Measurements from ENCODE around the gene ANXA9. TPM values are rescaled to one million over a fixed set of nuclear protein-coding genes. Genes with fewer than 3 reads are reported as not detected.
A peak's percentile ranks its signal among the peaks of the same experiment; 100 is the strongest.

ANXA9 gene
- total RNA-seq, 5 donors from 2014 or later (not counting 1 experiment from before 2014, with no cell fraction given) = 0.15 to 0.16 TPM; not detected in 3

- Histone ChIP-seq H3K36me3 (ENCODE audit: control insufficient read depth in 2 of 2, extremely low read depth in 1 of 2, insufficient read depth in 1 of 2, low read length in 1 of 2) (peaks cover 3 to 10% of the 10 kb centered on the region in 2 donors), H3K27ac (ENCODE audit: low read length) (peak overlapping the region; percentile 73), H3K4me3 (ENCODE audit: control insufficient read depth in 1 of 2, extremely low read depth in 1 of 2, low read length in 1 of 2) (peak overlapping the region; percentile 72 to 91), H3K9me3 (no peaks in the 10 kb centered on the region), H3K27me3 (replicated peaks in 1 of 2; ENCODE audit: control insufficient read depth in 2 of 2, extremely low read depth in 1 of 2, insufficient read depth in 2 of 2, low read length in 1 of 2) (no peaks in the 10 kb centered on the region), H3K4me1 (ENCODE audit: control insufficient read depth in 1 of 2, extremely low read depth in 1 of 2, insufficient read depth in 2 of 2, low read length in 2 of 2) (peaks cover 33 to 69% of the 10 kb centered on the region in 2 experiments)
- CTCF ChIA-PET = interaction anchor here (0.7 to 1.3 kb wide), 2 partner anchors 32 to 426 kb away, joined by 3 to 4 read pairs; partner anchors contain the start of gene PSMB4 (in 1 of the 2)
- H3K9me3 Mint-ChIP-seq = no peaks in the 10 kb centered on the region
- H3K27ac Mint-ChIP-seq = peak overlapping the region; percentile 91 to 94
- ATAC-seq (replicated peaks in 1 of 4) = no peak
- H3K4me1 Mint-ChIP-seq = peaks cover 60 to 66% (median 63%) of the 10 kb centered on the region in 3 donors
- H3K36me3 Mint-ChIP-seq = peaks cover 5% of the 10 kb centered on the region
- H3K27me3 Mint-ChIP-seq = no peaks in the 10 kb centered on the region
- 32% methylated on average over 13 of the region's 15 CpGs for WGBS (ENCODE audit: insufficient coverage)
- DNase-seq = peak in 3 of 35 experiments; percentile 4 to 11 (median 9)
- H3K4me3 Mint-ChIP-seq = peak overlapping the region; percentile 83 to 89 (median 85)
- POLR2A ChIA-PET = interaction anchor here in 1 of 2 donors (0.6 kb wide), 1 partner anchor 10 kb away, joined by 3 read pairs; no protein-coding TSS in a partner anchor
These were observed 8.7 kb upstream of the ANXA9 start for GRCh38 chr1:150973258-150973835.

DNA sequence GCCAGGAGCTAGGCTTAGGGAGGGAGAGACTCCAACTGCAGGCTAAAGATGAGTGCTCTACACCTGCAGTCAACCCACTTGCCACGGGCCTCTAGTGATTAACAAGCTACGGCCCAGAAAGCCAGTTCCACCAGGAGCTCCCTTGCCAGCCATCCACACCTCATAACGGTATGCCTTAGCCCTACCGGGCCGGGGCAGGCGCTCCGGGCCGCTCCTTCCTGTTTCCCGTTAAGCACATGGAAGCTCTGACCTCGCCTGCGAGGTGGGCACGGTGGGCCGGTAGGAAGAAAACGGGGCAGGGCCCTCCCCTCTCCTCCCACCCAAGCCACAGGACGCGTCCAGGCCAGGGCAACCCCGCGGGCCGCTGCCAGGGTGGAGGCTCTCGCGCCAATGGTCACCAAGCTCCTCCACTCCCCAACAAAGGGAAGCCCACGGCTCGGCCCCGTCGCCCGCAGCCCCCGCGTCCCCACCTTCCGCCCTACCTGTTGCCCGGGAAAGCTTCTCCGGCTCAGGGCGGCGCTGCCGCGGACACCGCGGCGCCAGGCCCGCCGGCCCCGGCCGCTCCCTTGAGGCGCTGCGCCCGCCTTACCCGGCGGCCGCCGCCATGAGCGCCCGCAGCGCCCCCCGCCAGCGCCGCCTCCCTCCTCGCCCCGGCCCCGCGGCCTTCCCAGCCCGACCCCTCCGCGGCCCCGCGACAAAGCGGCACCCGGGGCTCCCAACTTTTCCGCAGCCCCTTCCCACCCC, 8.1 kb upstream of the ANXA9 start:
- Histone ChIP-seq H3K36me3 (ENCODE audit: control insufficient read depth in 2 of 2, extremely low read depth in 1 of 2, insufficient read depth in 1 of 2, low read length in 1 of 2) (peaks cover 0 to 4% of the 10 kb centered on the region in 2 donors), H3K4me3 (ENCODE audit: control insufficient read depth in 1 of 2, extremely low read depth in 1 of 2, low read length in 1 of 2) (peak overlapping the region; percentile 72 to 91), H3K27me3 (replicated peaks in 1 of 2; ENCODE audit: control insufficient read depth in 2 of 2, extremely low read depth in 1 of 2, insufficient read depth in 2 of 2, low read length in 1 of 2) (no peaks in the 10 kb centered on the region), H3K4me1 (ENCODE audit: control insufficient read depth in 1 of 2, extremely low read depth in 1 of 2, insufficient read depth in 2 of 2, low read length in 2 of 2) (peaks cover 33 to 75% of the 10 kb centered on the region in 2 experiments), H3K9me3 (no peaks in the 10 kb centered on the region), H3K27ac (ENCODE audit: low read length) (peak overlapping the region; percentile 73)
- peaks cover 64 to 70% (median 69%) of the 10 kb centered on the region in 3 donors for H3K4me1 Mint-ChIP-seq
- ATAC-seq (replicated peaks in 1 of 4) (peak; percentile 48 to 54 (median 52)), DNase-seq (peak in 24 of 35 experiments; percentile 7 to 58 (median 21))
- H3K4me3 Mint-ChIP-seq = peak overlapping the region; percentile 83 to 89 (median 85)
- no peaks in the 10 kb centered on the region for H3K27me3 Mint-ChIP-seq
- no peaks in the 10 kb centered on the region for H3K9me3 Mint-ChIP-seq
- ChIA-PET POLR2A (interaction anchor here (0.6 to 0.8 kb wide), 4 partner anchors 11 to 395 kb away, joined by 3 to 4 read pairs (median 3); partner anchors contain the start of gene MCL1 (in 1 of the 2)), CTCF (interaction anchor here (0.6 to 1.3 kb wide), 3 partner anchors 31 to 425 kb away, joined by 3 to 4 read pairs (median 3); partner anchors contain the start of gene PSMB4 (in 1 of the 2))
- peak overlapping the region; percentile 91 to 94 for H3K27ac Mint-ChIP-seq
- WGBS (ENCODE audit: insufficient coverage) = under 1% methylated on average over 61 of the region's 67 CpGs
- H3K36me3 Mint-ChIP-seq = peaks cover under 1% of the 10 kb centered on the region

DNA sequence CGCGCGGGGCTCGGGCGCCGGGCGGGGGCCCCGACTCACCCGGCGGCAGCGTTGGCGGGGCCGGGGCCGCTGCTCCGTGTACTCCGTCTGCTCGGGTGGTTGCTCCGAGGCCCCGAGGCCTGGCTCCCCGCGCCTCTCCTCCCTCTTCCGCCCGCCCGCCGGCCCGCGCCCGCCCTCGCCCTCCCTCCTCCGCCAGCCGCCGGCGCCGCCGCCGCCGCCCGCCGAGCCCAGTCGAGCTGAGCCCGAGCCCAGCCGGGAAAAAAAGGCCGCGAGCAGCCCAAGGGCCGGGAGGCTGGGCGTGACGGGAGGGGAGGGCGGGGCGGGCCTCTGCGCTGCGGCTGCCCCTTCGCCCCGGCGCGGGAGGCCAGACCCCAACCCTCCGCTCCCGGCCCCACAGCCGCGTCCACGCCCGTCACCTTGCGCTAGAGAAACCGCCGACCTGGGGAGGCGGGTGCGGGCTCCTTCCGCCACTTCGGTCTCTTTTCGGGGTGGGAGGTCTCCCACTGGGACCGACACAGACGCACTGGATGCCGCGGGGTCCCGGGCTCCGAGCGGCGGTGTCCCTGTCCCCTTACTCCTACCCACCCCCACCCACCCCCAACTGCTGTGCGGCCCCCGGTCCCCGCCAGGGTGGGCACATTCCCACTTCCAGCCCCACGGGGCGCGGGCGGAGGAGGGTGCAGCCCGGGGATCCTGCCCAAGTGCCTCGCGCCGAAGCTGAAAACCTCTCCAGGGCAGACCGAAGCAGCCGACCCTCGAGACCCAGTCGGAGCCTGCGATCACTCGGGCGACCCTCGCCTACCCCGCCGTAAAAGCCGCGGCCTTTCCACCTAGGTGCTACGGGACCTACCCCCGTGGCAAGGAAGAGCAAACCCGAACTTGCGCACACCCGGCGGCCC, 7.3 kb upstream of the ANXA9 start, which contains the start of gene CERS2:
Gene CERS2 (minus strand): TSS at position 256 of the 899 bp plus-strand sequence. CDS start 5,745 bp downstream, outside the sequence.
- WGBS (ENCODE audit: insufficient coverage) = 2% methylated on average over 85 of the region's 106 CpGs
- H3K27me3 ChIP-seq (replicated peaks in 1 of 2; ENCODE audit: control insufficient read depth in 2 of 2, extremely low read depth in 1 of 2, insufficient read depth in 2 of 2, low read length in 1 of 2) = no peaks in the 10 kb centered on the region
- Mint-ChIP-seq H3K4me1 (peaks cover 72 to 77% (median 75%) of the 10 kb centered on the region in 3 donors), H3K36me3 (no peaks in the 10 kb centered on the region), H3K4me3 (peak within 1 kb of the TSS; percentile 83 to 89 (median 85)), H3K9me3 (no peaks in the 10 kb centered on the region), H3K27ac (peak within 1 kb of the TSS; percentile 91 to 94), H3K27me3 (no peaks in the 10 kb centered on the region)
- H3K36me3 ChIP-seq (ENCODE audit: control insufficient read depth in 2 of 2, extremely low read depth in 1 of 2, insufficient read depth in 1 of 2, low read length in 1 of 2) = peaks cover 0 to 3% of the 10 kb centered on the region in 2 donors
- H3K4me1 ChIP-seq (ENCODE audit: control insufficient read depth in 1 of 2, extremely low read depth in 1 of 2, insufficient read depth in 2 of 2, low read length in 2 of 2) = peaks cover 35 to 82% of the 10 kb centered on the region in 2 experiments
- no peaks in the 10 kb centered on the region for H3K9me3 ChIP-seq
- ChIA-PET POLR2A (interaction anchor here (0.6 to 0.8 kb wide), 4 partner anchors 78 to 396 kb away, joined by 4 to 8 read pairs (median 6); partner anchors contain the start of gene MCL1 (in 1 of the 2)), CTCF (interaction anchor here (0.6 to 1.3 kb wide), 5 partner anchors 9 to 880 kb away, joined by 3 to 5 read pairs (median 4); partner anchors contain the start of genes MLLT11 (in 1 of the 2) and PSMB4 (in 1 of the 2))
- DNase-seq (peak; percentile 60 to 90 (median 78)), ATAC-seq (replicated peaks in 1 of 4) (peak; percentile 77 to 79 (median 78))
- peak within 1 kb of the TSS; percentile 73 for H3K27ac ChIP-seq (ENCODE audit: low read length)
- peak within 1 kb of the TSS; percentile 72 to 91 for H3K4me3 ChIP-seq (ENCODE audit: control insufficient read depth in 1 of 2, extremely low read depth in 1 of 2, low read length in 1 of 2)

- no peaks in the 10 kb centered on the region for H3K27me3 Mint-ChIP-seq
- 96% methylated on average over 7 of the region's 9 CpGs for WGBS (ENCODE audit: insufficient coverage)
- ATAC-seq (replicated peaks in 1 of 4) (no peak), DNase-seq (no peak)
- peaks cover 59 to 63% (median 62%) of the 10 kb centered on the region in 3 donors for H3K4me1 Mint-ChIP-seq
- no peak overlapping the region for H3K4me3 ChIP-seq (ENCODE audit: control insufficient read depth in 1 of 2, extremely low read depth in 1 of 2, low read length in 1 of 2)
- peaks cover 0 to 5% of the 10 kb centered on the region in 2 experiments for H3K27me3 ChIP-seq (replicated peaks in 1 of 2; ENCODE audit: control insufficient read depth in 2 of 2, extremely low read depth in 1 of 2, insufficient read depth in 2 of 2, low read length in 1 of 2)
- no peaks in the 10 kb centered on the region for H3K36me3 Mint-ChIP-seq
- H3K36me3 ChIP-seq (ENCODE audit: control insufficient read depth in 2 of 2, extremely low read depth in 1 of 2, insufficient read depth in 1 of 2, low read length in 1 of 2) = peaks cover 0 to 3% of the 10 kb centered on the region in 2 donors
- H3K9me3 Mint-ChIP-seq = no peaks in the 10 kb centered on the region
- peak overlapping the region; percentile 49 for H3K27ac ChIP-seq (ENCODE audit: low read length)
- H3K9me3 ChIP-seq = no peaks in the 10 kb centered on the region
- peaks cover 31 to 69% of the 10 kb centered on the region in 2 experiments for H3K4me1 ChIP-seq (ENCODE audit: control insufficient read depth in 1 of 2, extremely low read depth in 1 of 2, insufficient read depth in 2 of 2, low read length in 2 of 2)
- ChIA-PET CTCF (interaction anchor here in 1 of 2 donors (0.6 to 0.9 kb wide), 2 partner anchors 275 to 730 kb away, joined by 3 to 4 read pairs; no protein-coding TSS in a partner anchor), POLR2A (interaction anchor here (0.7 to 0.8 kb wide), 2 partner anchors 98 to 409 kb away, joined by 3 read pairs; no protein-coding TSS in a partner anchor)
- H3K4me3 Mint-ChIP-seq = peak overlapping the region; percentile 76 to 89 (median 79)
- H3K27ac Mint-ChIP-seq = peak overlapping the region; percentile 79 to 94
These were observed 5.7 kb upstream of the ANXA9 start for GRCh38 chr1:150976401-150976821.

GRCh38 chr1:150976879-150977694, 5.0 kb upstream of the ANXA9 start:
- H3K27me3 Mint-ChIP-seq = no peaks in the 10 kb centered on the region
- peak; percentile 14 to 40 (median 33) for ATAC-seq (replicated peaks in 1 of 4)
- Histone ChIP-seq H3K4me3 (ENCODE audit: control insufficient read depth in 1 of 2, extremely low read depth in 1 of 2, low read length in 1 of 2) (no peak overlapping the region), H3K9me3 (no peaks in the 10 kb centered on the region), H3K27ac (ENCODE audit: low read length) (peak overlapping the region; percentile 49), H3K36me3 (ENCODE audit: control insufficient read depth in 2 of 2, extremely low read depth in 1 of 2, insufficient read depth in 1 of 2, low read length in 1 of 2) (no peaks in the 10 kb centered on the region), H3K4me1 (ENCODE audit: control insufficient read depth in 1 of 2, extremely low read depth in 1 of 2, insufficient read depth in 2 of 2, low read length in 2 of 2) (peaks cover 26 to 63% of the 10 kb centered on the region in 2 experiments), H3K27me3 (replicated peaks in 1 of 2; ENCODE audit: control insufficient read depth in 2 of 2, extremely low read depth in 1 of 2, insufficient read depth in 2 of 2, low read length in 1 of 2) (peaks cover 0 to 5% of the 10 kb centered on the region in 2 experiments)
- no peaks in the 10 kb centered on the region for H3K9me3 Mint-ChIP-seq
- CTCF ChIA-PET = interaction anchor here in 1 of 2 donors (0.9 to 1.7 kb wide), 3 partner anchors 18 to 275 kb away, joined by 3 to 4 read pairs (median 3); no protein-coding TSS in a partner anchor
- H3K36me3 Mint-ChIP-seq = no peaks in the 10 kb centered on the region
- H3K27ac Mint-ChIP-seq = peak overlapping the region; percentile 79 to 94
- H3K4me1 Mint-ChIP-seq = peaks cover 52 to 56% (median 55%) of the 10 kb centered on the region in 3 donors
- peak; percentile 27 to 78 (median 57) for DNase-seq
- H3K4me3 Mint-ChIP-seq = peak overlapping the region; percentile 76 to 89 (median 79)
- 23% methylated on average over 7 of the region's 11 CpGs for WGBS (ENCODE audit: insufficient coverage)
- POLR2A ChIA-PET = no interaction called here

Measured in T-cell (primary cell).